WI38 (cell line): Measurements from ENCODE around the gene GPD2.
A peak's percentile ranks its signal among the peaks of the same experiment; 100 is the strongest.

Experiments used
- H3K4me3 ChIP-seq: 2 replicates; pipeline ENCODE4 v1.5.1; 2011; ENCODE audit warnings: low read depth, mild to moderate bottlenecking, control low read depth, low read length
- CTCF ChIP-seq: IDR thresholded peaks from 2 replicates; pipeline ENCODE4 v1.5.1; 2012; ENCODE audit warnings: low read depth, mild to moderate bottlenecking, control low read depth, low read length

GPD2 gene

GRCh38 chr2:156536534-156536933 lies 100.4 kb downstream of the GPD2 start:
- no peak overlapping the region for H3K4me3 ChIP-seq
- TF ChIP-seq CTCF, result no peak

- TF ChIP-seq CTCF, result no peak
- H3K4me3 ChIP-seq, result no peak overlapping the region
These were observed 101.0 kb downstream of the GPD2 start for GRCh38 chr2:156537141-156537540.

- H3K4me3 ChIP-seq, result no peak overlapping the region
- no peak for TF ChIP-seq CTCF
These were observed 101.9 kb downstream of the GPD2 start for GRCh38 chr2:156538083-156538504.

GRCh38 chr2:156539086-156539860 lies 103.1 kb downstream of the GPD2 start:
- H3K4me3 ChIP-seq, result no peak overlapping the region
- no peak for TF ChIP-seq CTCF

GRCh38 chr2:156540706-156541105 lies 104.5 kb downstream of the GPD2 start:
- no peak for TF ChIP-seq CTCF
- H3K4me3 ChIP-seq, result no peak overlapping the region

GRCh38 chr2:156541229-156541628 lies 105.0 kb downstream of the GPD2 start:
- no peak for TF ChIP-seq CTCF
- no peak overlapping the region for H3K4me3 ChIP-seq

- H3K4me3 ChIP-seq, result 0 out of 2 replicates have a peak overlapping the region, but pooled peaks have one; percentile 2
- TF ChIP-seq CTCF, result no peak
These were observed 105.5 kb downstream of the GPD2 start for GRCh38 chr2:156541706-156542105.
